ENCODE data around the gene NDRG4.
A peak's percentile ranks its signal among the peaks of the same experiment; 100 is the strongest.

Gene NDRG4

DNA sequence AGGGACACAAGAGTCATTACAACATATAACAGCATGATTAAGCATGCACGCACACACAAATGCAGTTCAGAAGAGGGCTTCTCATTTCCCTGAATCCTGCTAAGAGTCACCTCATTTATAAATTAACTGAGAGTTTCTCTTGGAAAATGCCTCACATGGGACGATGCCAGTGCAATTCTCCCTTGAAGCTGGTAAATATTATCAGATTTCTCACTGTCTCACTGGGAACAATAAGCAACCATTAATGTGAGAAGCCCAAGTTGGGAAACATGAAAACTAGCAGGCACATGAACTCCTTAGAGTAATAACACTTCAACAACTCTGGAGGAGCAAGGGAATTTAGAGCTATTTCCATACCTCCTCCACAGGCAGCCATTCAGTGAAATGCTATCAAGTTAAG lies 41.8 kb downstream of the NDRG4 start:
- DNase-seq (ENCODE audit: low read depth in 2 of 2) = no peak
- TF ChIP-seq, protein P1, sequence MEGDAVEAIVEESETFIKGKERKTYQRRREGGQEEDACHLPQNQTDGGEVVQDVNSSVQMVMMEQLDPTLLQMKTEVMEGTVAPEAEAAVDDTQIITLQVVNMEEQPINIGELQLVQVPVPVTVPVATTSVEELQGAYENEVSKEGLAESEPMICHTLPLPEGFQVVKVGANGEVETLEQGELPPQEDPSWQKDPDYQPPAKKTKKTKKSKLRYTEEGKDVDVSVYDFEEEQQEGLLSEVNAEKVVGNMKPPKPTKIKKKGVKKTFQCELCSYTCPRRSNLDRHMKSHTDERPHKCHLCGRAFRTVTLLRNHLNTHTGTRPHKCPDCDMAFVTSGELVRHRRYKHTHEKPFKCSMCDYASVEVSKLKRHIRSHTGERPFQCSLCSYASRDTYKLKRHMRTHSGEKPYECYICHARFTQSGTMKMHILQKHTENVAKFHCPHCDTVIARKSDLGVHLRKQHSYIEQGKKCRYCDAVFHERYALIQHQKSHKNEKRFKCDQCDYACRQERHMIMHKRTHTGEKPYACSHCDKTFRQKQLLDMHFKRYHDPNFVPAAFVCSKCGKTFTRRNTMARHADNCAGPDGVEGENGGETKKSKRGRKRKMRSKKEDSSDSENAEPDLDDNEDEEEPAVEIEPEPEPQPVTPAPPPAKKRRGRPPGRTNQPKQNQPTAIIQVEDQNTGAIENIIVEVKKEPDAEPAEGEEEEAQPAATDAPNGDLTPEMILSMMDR (IDR thresholded peaks at IDR 0.05; ENCODE audit: low read depth, low read length) = no peak

DNA sequence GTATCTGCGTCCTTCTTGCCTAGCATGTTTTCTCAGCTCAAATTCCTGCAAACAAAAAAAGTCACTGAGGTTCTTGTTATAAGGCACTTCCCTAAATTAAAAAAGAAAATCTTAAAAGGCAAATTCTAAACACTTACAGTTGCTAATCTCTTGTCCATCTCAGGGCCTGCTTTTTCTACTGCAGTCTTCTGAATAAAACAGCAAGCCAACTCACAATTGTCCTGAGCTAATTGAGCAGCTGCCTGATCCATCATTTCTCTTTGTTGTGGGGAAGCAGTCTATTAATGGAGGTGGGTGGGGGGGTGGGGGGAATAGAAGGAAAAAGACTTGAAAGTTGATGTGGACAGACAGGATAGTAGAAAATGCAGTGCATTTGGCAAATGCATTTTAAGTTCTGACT lies 42.3 kb downstream of the NDRG4 start:
- DNase-seq (ENCODE audit: low read depth in 2 of 2) = no peak
- TF ChIP-seq, protein P1 (IDR thresholded peaks at IDR 0.05; ENCODE audit: low read depth, low read length) = no peak
- H3K4me3 ChIP-seq (replicated peaks in 1 of 2; ENCODE audit: low read depth in 2 of 2, low read length in 2 of 2) = no peak overlapping the region

More for the DNA sequence above, 41.8 kb downstream of the NDRG4 start:
- no peak overlapping the region for H3K4me3 ChIP-seq (replicated peaks in 1 of 2; ENCODE audit: low read depth in 2 of 2, low read length in 2 of 2)

DNA sequence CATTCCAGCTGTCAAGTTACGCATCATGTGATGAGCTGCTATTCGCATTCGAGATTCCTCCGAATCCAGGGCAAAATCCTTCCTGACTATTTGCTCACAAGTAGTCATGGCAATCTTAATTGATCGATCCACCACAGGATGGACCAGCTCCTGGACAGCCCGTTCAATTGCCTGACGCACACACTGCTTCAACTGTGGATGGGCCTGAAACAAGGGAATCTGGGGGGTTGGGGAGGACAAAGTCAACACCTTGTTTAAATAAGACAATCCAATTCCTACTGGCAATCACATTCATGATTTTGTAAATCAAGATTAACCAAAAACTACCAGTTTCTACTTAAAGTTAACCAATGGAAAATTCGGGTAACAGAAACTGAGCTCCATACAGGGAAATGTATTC lies 43.7 kb downstream of the NDRG4 start:
- TF ChIP-seq, protein P1 (IDR thresholded peaks at IDR 0.05; ENCODE audit: low read depth, low read length) = no peak
- DNase-seq (ENCODE audit: low read depth in 2 of 2) = no peak
- H3K4me3 ChIP-seq (replicated peaks in 1 of 2; ENCODE audit: low read depth in 2 of 2, low read length in 2 of 2) = no peak overlapping the region

DNA sequence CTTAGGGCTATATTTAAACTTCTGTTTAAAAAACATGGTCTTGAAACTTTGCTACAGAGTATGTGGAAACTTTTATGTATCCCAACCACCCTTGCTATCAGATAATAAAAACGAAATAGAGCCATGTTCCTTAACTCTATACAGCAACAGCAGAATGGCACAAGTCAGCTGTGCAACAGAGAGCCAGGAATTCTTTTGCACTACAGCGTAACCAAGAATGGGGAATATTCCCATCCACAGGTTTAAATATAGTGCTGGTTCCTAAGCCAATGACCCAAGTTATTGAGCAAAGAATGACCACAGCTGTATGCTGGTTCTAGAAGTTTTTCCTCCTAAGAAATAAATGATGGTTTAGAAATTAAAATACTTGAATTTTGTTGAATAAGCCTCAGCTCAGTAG lies 48.4 kb downstream of the NDRG4 start:
- TF ChIP-seq, protein P1 (IDR thresholded peaks at IDR 0.05; ENCODE audit: low read depth, low read length) = no peak
- no peak overlapping the region for H3K4me3 ChIP-seq (replicated peaks in 1 of 2; ENCODE audit: low read depth in 2 of 2, low read length in 2 of 2)
- no peak for DNase-seq (ENCODE audit: low read depth in 2 of 2)

DNA sequence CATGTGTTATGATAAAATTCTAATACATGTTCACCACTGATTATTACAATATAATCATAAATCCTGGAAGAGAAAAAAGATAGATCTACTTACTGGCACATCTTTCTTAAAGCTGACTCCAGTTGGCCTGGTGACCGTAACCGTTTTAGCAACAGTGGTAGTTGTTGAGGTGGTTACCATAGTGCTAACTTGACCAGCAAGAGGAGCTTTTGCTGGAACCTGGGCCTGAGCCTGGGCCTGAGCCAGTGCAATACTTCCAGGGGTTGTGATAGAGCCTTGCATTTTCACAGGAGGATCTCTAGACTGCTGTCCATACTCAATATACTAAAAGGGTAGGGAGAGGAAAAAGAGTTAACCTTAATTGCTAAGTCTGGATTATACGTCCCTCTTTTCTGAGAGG lies 51.6 kb downstream of the NDRG4 start:
- H3K4me3 ChIP-seq (replicated peaks in 1 of 2; ENCODE audit: low read depth in 2 of 2, low read length in 2 of 2) = no peak overlapping the region
- DNase-seq (ENCODE audit: low read depth in 2 of 2) = peak in 1 of 2 donors; percentile 9
- TF ChIP-seq, protein P1 (IDR thresholded peaks at IDR 0.05; ENCODE audit: low read depth, low read length) = no peak

DNA sequence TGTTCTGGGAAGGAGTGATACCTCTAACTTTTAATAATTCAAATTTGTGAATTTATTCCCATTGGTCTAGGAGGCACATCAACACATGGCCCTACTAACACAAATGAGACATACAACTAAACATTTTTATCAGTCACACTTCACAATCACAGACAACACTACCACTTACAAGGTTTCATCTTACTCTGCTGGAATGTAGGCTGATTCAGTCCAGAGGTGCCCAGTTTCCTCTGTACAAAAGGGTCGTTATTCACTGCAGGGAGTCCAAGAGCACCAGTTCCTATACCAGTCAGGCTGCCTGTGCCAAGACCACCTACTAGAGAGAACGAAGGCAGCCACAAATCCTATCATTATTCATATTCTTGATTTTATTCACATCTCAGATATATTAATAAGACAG lies 56.7 kb downstream of the NDRG4 start:
- no peak for DNase-seq (ENCODE audit: low read depth in 2 of 2)
- TF ChIP-seq, protein P1 (IDR thresholded peaks at IDR 0.05; ENCODE audit: low read depth, low read length) = no peak

More for the DNA sequence above, 56.7 kb downstream of the NDRG4 start:
- no peak overlapping the region for H3K4me3 ChIP-seq (replicated peaks in 1 of 2; ENCODE audit: low read depth in 2 of 2, low read length in 2 of 2)
